K562 (cell line): ENCODE results near the gene IL17F. TPM values are rescaled to one million over a fixed set of nuclear protein-coding genes. Genes with fewer than 3 reads are reported as not detected.

ENCODE experiments used
- BDP1 ChIP-seq: IDR thresholded peaks from 3 replicates; pipeline ENCODE4 v1.6.1; 2011; ENCODE audit not compliant: insufficient read length, insufficient read depth
- CHD4 ChIP-seq: fragments of 200-600 bp; sonication (generic); IDR thresholded peaks from 3 replicates; pipeline ENCODE4 v1.6.1; 2012; ENCODE audit warnings: low read depth, mild to moderate bottlenecking, mixed read lengths, low read length, inconsistent platforms; ENCODE audit not compliant: insufficient read depth, insufficient replicate concordance, poor library complexity, severe bottlenecking
- EP300 ChIP-seq: IDR thresholded peaks from 2 replicates; pipeline ENCODE4 v1.6.1; 2012; ENCODE audit warnings: low read length, improper control_type of control experiment
- HCFC1 ChIP-seq: IDR thresholded peaks from 2 replicates; pipeline ENCODE4 v1.6.1; 2012; ENCODE audit warnings: low read depth, low read length, improper control_type of control experiment
- HLTF ChIP-seq: fragments of 450-650 bp; IDR thresholded peaks from 2 replicates; pipeline ENCODE4 v1.6.1; 2016
- MAFK ChIP-seq: IDR thresholded peaks from 2 replicates; pipeline ENCODE4 v1.6.1; 2011; ENCODE audit warnings: low read length, improper control_type of control experiment
- PBX2 ChIP-seq, 2 experiments: IDR thresholded peaks in 1 of 2; conservative IDR thresholded peaks in 1 of 2; 2 replicates each; pipeline ENCODE4 v1.6.1; 2016; ENCODE audit warnings: low read depth in 2 of 2, mild to moderate bottlenecking in 1 of 2, missing compliant biosample characterization in 1 of 2, missing genetic modification characterization in 1 of 2, moderate library complexity in 1 of 2
- POLR2B ChIP-seq: fragments of 450-650 bp; IDR thresholded peaks from 2 replicates; pipeline ENCODE4 v1.6.1; 2018; ENCODE audit warnings: low read depth; ENCODE audit not compliant: partially characterized antibody
- RUNX1 ChIP-seq: sonication (generic); IDR thresholded peaks from 2 replicates; pipeline ENCODE4 v1.6.1; 2016; ENCODE audit warnings: antibody characterized with exemption, low read depth
- USF1 ChIP-seq: sonication (generic); formaldehyde crosslinking; IDR thresholded peaks from 2 replicates; pipeline ENCODE4 v1.9.0; 2022; ENCODE audit warnings: mild to moderate bottlenecking, missing genetic modification reagents
- ZC3H8 ChIP-seq: fragments of 450-650 bp; IDR thresholded peaks from 2 replicates; pipeline ENCODE4 v1.6.1; 2017
- ZFX ChIP-seq: sonication (generic); formaldehyde crosslinking; IDR thresholded peaks from 2 replicates; pipeline ENCODE4 v1.8.0; 2022; ENCODE audit warnings: mild to moderate bottlenecking, missing genetic modification reagents, moderate library complexity
- ZNF76 ChIP-seq: fragments of 250-450 bp; sonication (Bioruptor Pico); IDR thresholded peaks from 2 replicates; pipeline ENCODE4 v1.4.0; 2020; ENCODE audit warnings: mild to moderate bottlenecking, moderate library complexity, borderline replicate concordance
- polyA plus RNA-seq, 8 experiments: library from polyadenylated mRNA; depleted of rRNA in 4 of 8; stranded (reverse) in 5 of 8; unstranded in 3 of 8; fragments of >200 nt; fragmentation: Nextera tagmentation in 2 of 8; fragmentation: Illumina TruSeq in 1 of 8; extraction: Ambion mirVana in 2 of 8; extraction: Trizol in 1 of 8; gene quantifications; 2 replicates each; pipeline versions ENCODE4 v1.2.1 to v1.2.3, GENCODE V29; 2011 to 2014; ENCODE audit warnings: inconsistent platforms in 1 of 8, missing spikeins in 1 of 8
- total RNA-seq, 7 experiments: library from RNA; depleted of rRNA in 6 of 7; stranded (reverse); fragments of >200 nt in 6 of 7; fragmentation: Illumina TruSeq in 2 of 7; extraction: Trizol in 2 of 7; gene quantifications; 2 replicates each; pipeline versions ENCODE4 v1.2.1 to v1.2.3, GENCODE V29; 2011 to 2021; ENCODE audit warnings: low replicate concordance in 1 of 7
- TF ChIP-seq, protein P1 (sequence below): fragments of 150-350 bp; IDR thresholded peaks from 2 replicates; pipeline ENCODE4 v1.6.1; 2014; ENCODE audit warnings: low read depth, mild to moderate bottlenecking, low read length, borderline replicate concordance
- TF ChIP-seq, protein P2 (sequence below): fragments of 200-800 bp; sonication (Bioruptor generic); IDR thresholded peaks from 2 replicates; pipeline ENCODE4 v1.6.1; 2017; ENCODE audit warnings: missing genetic modification characterization, missing compliant biosample characterization
- TF ChIP-seq, protein P3 (sequence below): fragments of 250-450 bp; sonication (Bioruptor Pico); IDR thresholded peaks from 2 replicates; pipeline ENCODE4 v1.9.0; 2021; ENCODE audit warnings: mild to moderate bottlenecking, inconsistent platforms

The IL17F gene
- total and polyA plus RNA-seq, 9 of the 15 experiments (the other 6 are each of a cell fraction or from before 2014, with no cell fraction given): not detected

DNA sequence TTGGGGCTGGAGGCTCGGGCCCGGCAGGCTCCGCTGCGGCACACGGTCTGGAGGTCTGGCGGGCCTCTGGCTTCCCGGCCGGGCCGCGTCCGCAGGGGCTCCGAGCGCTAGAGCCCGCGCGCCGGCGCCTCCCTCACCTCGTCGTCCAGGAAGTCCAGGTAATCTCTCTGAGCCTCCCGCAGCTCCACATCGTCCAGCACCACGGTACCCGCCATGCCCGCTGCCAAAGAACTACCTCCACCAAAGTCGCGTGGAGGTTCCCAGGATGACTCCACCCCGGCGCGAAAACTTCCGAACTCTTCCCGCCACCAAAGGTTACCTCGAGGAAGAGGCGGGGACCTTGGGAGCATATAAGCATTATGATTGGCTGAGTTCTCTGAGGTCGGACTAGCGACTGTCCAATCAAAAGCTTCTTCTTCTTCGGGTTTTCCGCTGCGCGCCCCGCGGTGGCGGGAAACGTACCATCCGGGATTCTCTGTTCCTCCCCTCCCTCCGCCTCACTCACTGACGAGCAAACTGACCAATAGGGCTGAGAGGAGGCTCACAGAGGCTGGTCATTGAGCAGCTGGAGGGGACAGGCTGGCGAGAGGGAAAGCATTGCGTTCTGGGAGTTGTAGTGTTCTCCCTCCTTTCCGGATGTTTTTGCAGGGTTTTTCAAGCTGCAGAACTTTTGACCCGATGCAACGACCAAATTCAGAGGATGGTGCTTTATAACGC, 40.3 kb upstream of the IL17F start, which contains the start of gene MCM3 (continued):
- TF ChIP-seq EP300 (0 out of 2 replicates have a peak, but pooled peaks have one; percentile 3), PBX2 (CRISPR knock-in tag; IDR thresholded peaks at IDR 0.05; ENCODE audit: low read depth) (peak; percentile 46; the same call in 1 of the 2 replicates), PBX2 (tag; conservative IDR thresholded peaks at IDR 0.05; ENCODE audit: low read depth) (peak; percentile 98), ZFX (CRISPR knock-in tag) (peak; percentile 57), ZC3H8 (no peak), HLTF (peak; percentile 20; the same call in 1 of the 2 replicates), POLR2B (peak; percentile 66), RUNX1 (no peak), BDP1 (no peak), MAFK (no peak), CHD4 (no peak), HCFC1 (peak; percentile 92), ZNF76 (CRISPR knock-in tag) (no peak), USF1 (CRISPR knock-in tag) (no peak)
- TF ChIP-seq, protein P1, sequence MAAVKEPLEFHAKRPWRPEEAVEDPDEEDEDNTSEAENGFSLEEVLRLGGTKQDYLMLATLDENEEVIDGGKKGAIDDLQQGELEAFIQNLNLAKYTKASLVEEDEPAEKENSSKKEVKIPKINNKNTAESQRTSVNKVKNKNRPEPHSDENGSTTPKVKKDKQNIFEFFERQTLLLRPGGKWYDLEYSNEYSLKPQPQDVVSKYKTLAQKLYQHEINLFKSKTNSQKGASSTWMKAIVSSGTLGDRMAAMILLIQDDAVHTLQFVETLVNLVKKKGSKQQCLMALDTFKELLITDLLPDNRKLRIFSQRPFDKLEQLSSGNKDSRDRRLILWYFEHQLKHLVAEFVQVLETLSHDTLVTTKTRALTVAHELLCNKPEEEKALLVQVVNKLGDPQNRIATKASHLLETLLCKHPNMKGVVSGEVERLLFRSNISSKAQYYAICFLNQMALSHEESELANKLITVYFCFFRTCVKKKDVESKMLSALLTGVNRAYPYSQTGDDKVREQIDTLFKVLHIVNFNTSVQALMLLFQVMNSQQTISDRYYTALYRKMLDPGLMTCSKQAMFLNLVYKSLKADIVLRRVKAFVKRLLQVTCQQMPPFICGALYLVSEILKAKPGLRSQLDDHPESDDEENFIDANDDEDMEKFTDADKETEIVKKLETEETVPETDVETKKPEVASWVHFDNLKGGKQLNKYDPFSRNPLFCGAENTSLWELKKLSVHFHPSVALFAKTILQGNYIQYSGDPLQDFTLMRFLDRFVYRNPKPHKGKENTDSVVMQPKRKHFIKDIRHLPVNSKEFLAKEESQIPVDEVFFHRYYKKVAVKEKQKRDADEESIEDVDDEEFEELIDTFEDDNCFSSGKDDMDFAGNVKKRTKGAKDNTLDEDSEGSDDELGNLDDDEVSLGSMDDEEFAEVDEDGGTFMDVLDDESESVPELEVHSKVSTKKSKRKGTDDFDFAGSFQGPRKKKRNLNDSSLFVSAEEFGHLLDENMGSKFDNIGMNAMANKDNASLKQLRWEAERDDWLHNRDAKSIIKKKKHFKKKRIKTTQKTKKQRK: peak; percentile 76; the same call in 1 of the 2 replicates
- TF ChIP-seq, protein P2, sequence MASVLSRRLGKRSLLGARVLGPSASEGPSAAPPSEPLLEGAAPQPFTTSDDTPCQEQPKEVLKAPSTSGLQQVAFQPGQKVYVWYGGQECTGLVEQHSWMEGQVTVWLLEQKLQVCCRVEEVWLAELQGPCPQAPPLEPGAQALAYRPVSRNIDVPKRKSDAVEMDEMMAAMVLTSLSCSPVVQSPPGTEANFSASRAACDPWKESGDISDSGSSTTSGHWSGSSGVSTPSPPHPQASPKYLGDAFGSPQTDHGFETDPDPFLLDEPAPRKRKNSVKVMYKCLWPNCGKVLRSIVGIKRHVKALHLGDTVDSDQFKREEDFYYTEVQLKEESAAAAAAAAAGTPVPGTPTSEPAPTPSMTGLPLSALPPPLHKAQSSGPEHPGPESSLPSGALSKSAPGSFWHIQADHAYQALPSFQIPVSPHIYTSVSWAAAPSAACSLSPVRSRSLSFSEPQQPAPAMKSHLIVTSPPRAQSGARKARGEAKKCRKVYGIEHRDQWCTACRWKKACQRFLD: peak; percentile 4; the same call in 1 of the 2 replicates
- TF ChIP-seq, protein P3, sequence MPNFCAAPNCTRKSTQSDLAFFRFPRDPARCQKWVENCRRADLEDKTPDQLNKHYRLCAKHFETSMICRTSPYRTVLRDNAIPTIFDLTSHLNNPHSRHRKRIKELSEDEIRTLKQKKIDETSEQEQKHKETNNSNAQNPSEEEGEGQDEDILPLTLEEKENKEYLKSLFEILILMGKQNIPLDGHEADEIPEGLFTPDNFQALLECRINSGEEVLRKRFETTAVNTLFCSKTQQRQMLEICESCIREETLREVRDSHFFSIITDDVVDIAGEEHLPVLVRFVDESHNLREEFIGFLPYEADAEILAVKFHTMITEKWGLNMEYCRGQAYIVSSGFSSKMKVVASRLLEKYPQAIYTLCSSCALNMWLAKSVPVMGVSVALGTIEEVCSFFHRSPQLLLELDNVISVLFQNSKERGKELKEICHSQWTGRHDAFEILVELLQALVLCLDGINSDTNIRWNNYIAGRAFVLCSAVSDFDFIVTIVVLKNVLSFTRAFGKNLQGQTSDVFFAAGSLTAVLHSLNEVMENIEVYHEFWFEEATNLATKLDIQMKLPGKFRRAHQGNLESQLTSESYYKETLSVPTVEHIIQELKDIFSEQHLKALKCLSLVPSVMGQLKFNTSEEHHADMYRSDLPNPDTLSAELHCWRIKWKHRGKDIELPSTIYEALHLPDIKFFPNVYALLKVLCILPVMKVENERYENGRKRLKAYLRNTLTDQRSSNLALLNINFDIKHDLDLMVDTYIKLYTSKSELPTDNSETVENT (CRISPR knock-in tag): peak; percentile 55; the same call in 1 of the 2 replicates
